ENCODE data around the gene CETN3. TPM values are rescaled to one million over a fixed set of nuclear protein-coding genes. Genes with fewer than 3 reads are reported as not detected.

CETN3 gene
- polyA plus RNA-seq (2013, experiment 1 of 2; ENCODE audit: insufficient read length), result 22.0 TPM
- 22.0 TPM for polyA plus RNA-seq (2013, experiment 2 of 2; ENCODE audit: insufficient read length)

GRCh38 chr5:90409318-90410177, at the start of gene CETN3:
CETN3 (minus strand) TSS chr5:90409756; CDS start chr5:90409661, 95 bp downstream.
- peak; percentile 97 for DNase-seq

- peak; percentile 53 for DNase-seq
These were observed 37.4 kb upstream of the CETN3 start for GRCh38 chr5:90446961-90447360.

GRCh38 chr5:90440644-90441043, 31.1 kb upstream of the CETN3 start:
- no peak for DNase-seq

GRCh38 chr5:90438100-90438499, 28.5 kb upstream of the CETN3 start:
- DNase-seq, result no peak

- no peak for DNase-seq
These were observed 28.1 kb upstream of the CETN3 start for GRCh38 chr5:90437663-90438062.

GRCh38 chr5:90434116-90434714, 24.7 kb upstream of the CETN3 start:
- DNase-seq, result peak; percentile 43

GRCh38 chr5:90424245-90424644, 14.7 kb upstream of the CETN3 start:
- no peak for DNase-seq

GRCh38 chr5:90421136-90421535, 11.6 kb upstream of the CETN3 start:
- DNase-seq, result no peak

- DNase-seq, result no peak
These were observed 8.7 kb upstream of the CETN3 start for GRCh38 chr5:90418214-90418613.

- DNase-seq, result no peak
These were observed 714 bp upstream of the CETN3 start for GRCh38 chr5:90410178-90410762.

- DNase-seq, result no peak
These were observed 812 bp downstream of the CETN3 start for GRCh38 chr5:90408571-90409317.

- no peak for DNase-seq
These were observed 3.1 kb downstream of the CETN3 start for GRCh38 chr5:90406466-90406865.

- DNase-seq, result no peak
These were observed 6.9 kb downstream of the CETN3 start for GRCh38 chr5:90402521-90403255.

GRCh38 chr5:90399251-90399650, 10.3 kb downstream of the CETN3 start:
- DNase-seq, result no peak

- no peak for DNase-seq
These were observed 10.8 kb downstream of the CETN3 start for GRCh38 chr5:90398726-90399125.

- DNase-seq, result no peak
These were observed 14.6 kb downstream of the CETN3 start for GRCh38 chr5:90395005-90395404.

- no peak for DNase-seq
These were observed 18.6 kb downstream of the CETN3 start for GRCh38 chr5:90390928-90391327.

GRCh38 chr5:90390326-90390725, 19.2 kb downstream of the CETN3 start:
- no peak for DNase-seq

GRCh38 chr5:90387508-90387907, 22.0 kb downstream of the CETN3 start:
- DNase-seq, result no peak

GRCh38 chr5:90386099-90386710, 23.4 kb downstream of the CETN3 start:
- peak; percentile 20 for DNase-seq

GRCh38 chr5:90384389-90384788, 25.2 kb downstream of the CETN3 start:
- no peak for DNase-seq

GRCh38 chr5:90383903-90384302, 25.7 kb downstream of the CETN3 start:
- DNase-seq, result no peak

Measured in fibroblast of skin of scalp (primary cell).